GM23338 (cell line): Measurements from ENCODE around the gene ZBTB1.
A peak's percentile ranks its signal among the peaks of the same experiment; 100 is the strongest.

Experiments used
- CREB1 ChIP-seq: fragments of 250-450 bp; sonication (Bioruptor Pico); IDR thresholded peaks from 2 replicates; pipeline ENCODE4 v1.5.0; 2020; ENCODE audit warnings: low read depth, mild to moderate bottlenecking, moderate library complexity
- CTCF ChIP-seq, 2 experiments: fragments of 200-600 bp in 1 of 2; sonication (generic) in 1 of 2; conservative IDR thresholded peaks; 2 replicates each; pipeline versions ENCODE4 v1.5.1 to v1.6.1; 2016 to 2017; ENCODE audit warnings: antibody characterized with exemption in 2 of 2, low read depth in 2 of 2, mild to moderate bottlenecking in 2 of 2, moderate library complexity in 1 of 2
- EZH2 ChIP-seq: fragments of 200-600 bp; sonication (generic); IDR thresholded peaks from one replicate; pipeline ENCODE4 v1.8.0; 2017; ENCODE audit warnings: antibody characterized with exemption, mild to moderate bottlenecking, low read depth; ENCODE audit not compliant: unreplicated experiment
- EZH2phosphoT487 ChIP-seq: fragments of 200-600 bp; sonication (generic); IDR thresholded peaks from one replicate; pipeline ENCODE4 v1.8.1; 2018; ENCODE audit warnings: antibody characterized with exemption; ENCODE audit not compliant: unreplicated experiment
- POLR2AphosphoS5 ChIP-seq: IDR thresholded peaks from 2 replicates; pipeline ENCODE4 v1.6.1; 2016; ENCODE audit warnings: antibody characterized with exemption, low read depth
- REST ChIP-seq: IDR thresholded peaks from one replicate; pipeline ENCODE4 v1.6.1; 2018; ENCODE audit warnings: antibody characterized with exemption; ENCODE audit not compliant: unreplicated experiment
- TF ChIP-seq, protein P1 (sequence below): fragments of 250-450 bp; sonication (Bioruptor Pico); IDR thresholded peaks from 2 replicates; pipeline ENCODE4 v1.5.0; 2020; ENCODE audit warnings: mild to moderate bottlenecking, moderate library complexity

GRCh38 chr14:64464651-64465050 lies 39.9 kb upstream of the ZBTB1 start:
- TF ChIP-seq REST (no peak), CTCF (conservative IDR thresholded peaks at IDR 0.05; ENCODE audit: low read depth in 2 of 2) (no peak), POLR2AphosphoS5 (peak; percentile 29; the same call in 1 of the 2 replicates), EZH2 (no peak), EZH2phosphoT487 (no peak), CREB1 (no peak)
- TF ChIP-seq, protein P1, sequence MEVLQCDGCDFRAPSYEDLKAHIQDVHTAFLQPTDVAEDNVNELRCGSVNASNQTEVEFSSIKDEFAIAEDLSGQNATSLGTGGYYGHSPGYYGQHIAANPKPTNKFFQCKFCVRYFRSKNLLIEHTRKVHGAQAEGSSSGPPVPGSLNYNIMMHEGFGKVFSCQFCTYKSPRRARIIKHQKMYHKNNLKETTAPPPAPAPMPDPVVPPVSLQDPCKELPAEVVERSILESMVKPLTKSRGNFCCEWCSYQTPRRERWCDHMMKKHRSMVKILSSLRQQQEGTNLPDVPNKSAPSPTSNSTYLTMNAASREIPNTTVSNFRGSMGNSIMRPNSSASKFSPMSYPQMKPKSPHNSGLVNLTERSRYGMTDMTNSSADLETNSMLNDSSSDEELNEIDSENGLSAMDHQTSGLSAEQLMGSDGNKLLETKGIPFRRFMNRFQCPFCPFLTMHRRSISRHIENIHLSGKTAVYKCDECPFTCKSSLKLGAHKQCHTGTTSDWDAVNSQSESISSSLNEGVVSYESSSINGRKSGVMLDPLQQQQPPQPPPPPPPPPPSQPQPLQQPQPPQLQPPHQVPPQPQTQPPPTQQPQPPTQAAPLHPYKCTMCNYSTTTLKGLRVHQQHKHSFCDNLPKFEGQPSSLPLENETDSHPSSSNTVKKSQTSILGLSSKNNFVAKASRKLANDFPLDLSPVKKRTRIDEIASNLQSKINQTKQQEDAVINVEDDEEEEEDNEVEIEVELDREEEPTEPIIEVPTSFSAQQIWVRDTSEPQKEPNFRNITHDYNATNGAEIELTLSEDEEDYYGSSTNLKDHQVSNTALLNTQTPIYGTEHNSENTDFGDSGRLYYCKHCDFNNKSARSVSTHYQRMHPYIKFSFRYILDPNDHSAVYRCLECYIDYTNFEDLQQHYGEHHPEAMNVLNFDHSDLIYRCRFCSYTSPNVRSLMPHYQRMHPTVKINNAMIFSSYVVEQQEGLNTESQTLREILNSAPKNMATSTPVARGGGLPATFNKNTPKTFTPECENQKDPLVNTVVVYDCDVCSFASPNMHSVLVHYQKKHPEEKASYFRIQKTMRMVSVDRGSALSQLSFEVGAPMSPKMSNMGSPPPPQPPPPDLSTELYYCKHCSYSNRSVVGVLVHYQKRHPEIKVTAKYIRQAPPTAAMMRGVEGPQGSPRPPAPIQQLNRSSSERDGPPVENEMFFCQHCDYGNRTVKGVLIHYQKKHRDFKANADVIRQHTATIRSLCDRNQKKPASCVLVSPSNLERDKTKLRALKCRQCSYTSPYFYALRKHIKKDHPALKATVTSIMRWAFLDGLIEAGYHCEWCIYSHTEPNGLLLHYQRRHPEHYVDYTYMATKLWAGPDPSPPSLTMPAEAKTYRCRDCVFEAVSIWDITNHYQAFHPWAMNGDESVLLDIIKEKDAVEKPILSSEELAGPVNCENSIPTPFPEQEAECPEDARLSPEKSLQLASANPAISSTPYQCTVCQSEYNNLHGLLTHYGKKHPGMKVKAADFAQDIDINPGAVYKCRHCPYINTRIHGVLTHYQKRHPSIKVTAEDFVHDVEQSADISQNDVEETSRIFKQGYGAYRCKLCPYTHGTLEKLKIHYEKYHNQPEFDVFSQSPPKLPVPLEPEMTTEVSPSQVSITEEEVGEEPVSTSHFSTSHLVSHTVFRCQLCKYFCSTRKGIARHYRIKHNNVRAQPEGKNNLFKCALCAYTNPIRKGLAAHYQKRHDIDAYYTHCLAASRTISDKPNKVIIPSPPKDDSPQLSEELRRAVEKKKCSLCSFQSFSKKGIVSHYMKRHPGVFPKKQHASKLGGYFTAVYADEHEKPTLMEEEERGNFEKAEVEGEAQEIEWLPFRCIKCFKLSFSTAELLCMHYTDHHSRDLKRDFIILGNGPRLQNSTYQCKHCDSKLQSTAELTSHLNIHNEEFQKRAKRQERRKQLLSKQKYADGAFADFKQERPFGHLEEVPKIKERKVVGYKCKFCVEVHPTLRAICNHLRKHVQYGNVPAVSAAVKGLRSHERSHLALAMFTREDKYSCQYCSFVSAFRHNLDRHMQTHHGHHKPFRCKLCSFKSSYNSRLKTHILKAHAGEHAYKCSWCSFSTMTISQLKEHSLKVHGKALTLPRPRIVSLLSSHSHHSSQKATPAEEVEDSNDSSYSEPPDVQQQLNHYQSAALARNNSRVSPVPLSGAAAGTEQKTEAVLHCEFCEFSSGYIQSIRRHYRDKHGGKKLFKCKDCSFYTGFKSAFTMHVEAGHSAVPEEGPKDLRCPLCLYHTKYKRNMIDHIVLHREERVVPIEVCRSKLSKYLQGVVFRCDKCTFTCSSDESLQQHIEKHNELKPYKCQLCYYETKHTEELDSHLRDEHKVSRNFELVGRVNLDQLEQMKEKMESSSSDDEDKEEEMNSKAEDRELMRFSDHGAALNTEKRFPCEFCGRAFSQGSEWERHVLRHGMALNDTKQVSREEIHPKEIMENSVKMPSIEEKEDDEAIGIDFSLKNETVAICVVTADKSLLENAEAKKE (CRISPR knock-in tag), result no peak
